ENCODE measurements around the gene PDE3A. TPM values are rescaled to one million over a fixed set of nuclear protein-coding genes. Genes with fewer than 3 reads are reported as not detected.

Gene PDE3A
- total and polyA plus RNA-seq, 2 of the 4 experiments (the other 2 are of a cell fraction) = 0.09 to 0.18 TPM

- Histone ChIP-seq H3K23ac (ENCODE audit: low read depth, low read length) (no peak overlapping the region), H2AK5ac (ENCODE audit: low read depth, low read length) (no peak overlapping the region), H4K8ac (ENCODE audit: low read depth in 2 of 2, low read length in 2 of 2) (no peak overlapping the region), H3K14ac (replicated peaks; ENCODE audit: low read depth, low read length) (no peak overlapping the region), H3K27me3 (ENCODE audit: control insufficient read depth, insufficient read depth, low read length) (no peaks in the 10 kb centered on the region), H3K4ac (ENCODE audit: low read depth, low read length) (no peak overlapping the region), H3K56ac (ENCODE audit: extremely low read depth, insufficient read depth, low read length) (no peak overlapping the region), H3K27ac (ENCODE audit: insufficient read depth, low read length) (no peak overlapping the region), H3K9me3 (ENCODE audit: control insufficient read depth, insufficient read depth, low read length) (no peaks in the 10 kb centered on the region), H2BK15ac (ENCODE audit: low read depth, low read length) (no peak overlapping the region), H3K36me3 (ENCODE audit: control insufficient read depth, insufficient read depth, low read length) (no peaks in the 10 kb centered on the region), H4K91ac (ENCODE audit: insufficient read depth, low read depth, low read length) (no peak overlapping the region), H3K9me1 (ENCODE audit: insufficient read depth, low read length) (no peaks in the 10 kb centered on the region), H3K79me1 (ENCODE audit: low read depth in 1 of 2, low read length in 2 of 2) (no peaks in the 10 kb centered on the region), H2AFZ (replicated peaks; ENCODE audit: low read length, poor library complexity) (no peak overlapping the region), H2AK9ac (replicated peaks; ENCODE audit: low read depth, low read length, poor library complexity) (no peak overlapping the region), H3K18ac (ENCODE audit: low read depth, low read length) (no peak overlapping the region), H3K4me1 (ENCODE audit: control insufficient read depth, insufficient read depth, low read length) (no peaks in the 10 kb centered on the region), H3K4me3 (ENCODE audit: insufficient read depth, low read depth, low read length) (no peak overlapping the region), H4K5ac (ENCODE audit: low read depth, low read length) (no peak overlapping the region), H2BK120ac (ENCODE audit: low read depth, low read length) (no peak overlapping the region), H2BK5ac (ENCODE audit: low read depth, low read length, poor library complexity, severe bottlenecking) (no peak overlapping the region), H3K4me2 (ENCODE audit: low read depth, low read length) (no peak overlapping the region), H2BK20ac (ENCODE audit: low read depth, low read length) (no peak overlapping the region), H3K9ac (ENCODE audit: low read depth, low read length) (no peak overlapping the region), H4K20me1 (ENCODE audit: insufficient read depth, low read length) (no peaks in the 10 kb centered on the region)
- BruUV-seq (replicated peaks) = no TSS peak
- no CpG with 5 or more reads among the region's 1 CpG for WGBS, 2 experiments (ENCODE audit: extremely low coverage in 2 of 2, insufficient read length in 1 of 2)
- intact Hi-C loops (cut with micrococcal nuclease) = no loop called here
- ATAC-seq (ENCODE audit: low read depth) (no peak), DNase-seq (no peak)
- TF ChIP-seq USF2 (IDR thresholded peaks at IDR 0.05; ENCODE audit: low read depth, low read length) = no peak
- TF ChIP-seq RAD21 (IDR thresholded peaks at IDR 0.05; ENCODE audit: low read length) = no peak
- no peak for TF ChIP-seq NFE2L2 (IDR thresholded peaks at IDR 0.05; ENCODE audit: low read depth, low read length)
- TF ChIP-seq CEBPB (IDR thresholded peaks at IDR 0.05; ENCODE audit: low read depth, low read length) = no peak
- no peak for TF ChIP-seq FOS (IDR thresholded peaks at IDR 0.05; ENCODE audit: low read depth, low read length)
- TF ChIP-seq RCOR1 (IDR thresholded peaks at IDR 0.05; ENCODE audit: insufficient replicate concordance, low read length) = no peak
- no peak for TF ChIP-seq CHD1 (IDR thresholded peaks at IDR 0.05; ENCODE audit: low read depth, low read length)
- TF ChIP-seq ELK1 (IDR thresholded peaks at IDR 0.05; ENCODE audit: borderline replicate concordance, low read depth, low read length) = no peak
- no peak for TF ChIP-seq CTCF (conservative IDR thresholded peaks at IDR 0.05; ENCODE audit: low read depth, low read length)
- TF ChIP-seq SMC3 (IDR thresholded peaks at IDR 0.05; ENCODE audit: low read depth, low read length) = no peak
- TF ChIP-seq BHLHE40 (IDR thresholded peaks at IDR 0.05; ENCODE audit: low read depth, low read length) = no peak
- POLR2A ChIA-PET (ENCODE audit: unreplicated experiment) = no interaction called here
- CTCF ChIA-PET = no interaction called here
- in situ Hi-C loops (cut with MboI; ENCODE audit: low sequenced_read_pairs) = no loop called here
- dilution Hi-C loops (cut with HindIII; ENCODE audit: low sequenced_read_pairs, unreplicated experiment) = no loop called here
Observed at GRCh38 chr12:20731274-20731673, 362.9 kb downstream of the PDE3A start.

Data from IMR-90 (cell line).